GM10266 (cell line): ENCODE data around the gene NAP1L3.

Experiments
- DNase-seq: peaks from one replicate; pipeline ENCODE4 v3.0.0; 2012; ENCODE audit errors: extremely low spot score
- TF ChIP-seq, protein P1 (sequence below): IDR thresholded peaks from 2 replicates; pipeline ENCODE4 v1.5.1; 2012; ENCODE audit warnings: mild to moderate bottlenecking, low read depth; ENCODE audit not compliant: control insufficient read depth, insufficient read depth; ENCODE audit errors: missing control alignments

NAP1L3 gene

DNA sequence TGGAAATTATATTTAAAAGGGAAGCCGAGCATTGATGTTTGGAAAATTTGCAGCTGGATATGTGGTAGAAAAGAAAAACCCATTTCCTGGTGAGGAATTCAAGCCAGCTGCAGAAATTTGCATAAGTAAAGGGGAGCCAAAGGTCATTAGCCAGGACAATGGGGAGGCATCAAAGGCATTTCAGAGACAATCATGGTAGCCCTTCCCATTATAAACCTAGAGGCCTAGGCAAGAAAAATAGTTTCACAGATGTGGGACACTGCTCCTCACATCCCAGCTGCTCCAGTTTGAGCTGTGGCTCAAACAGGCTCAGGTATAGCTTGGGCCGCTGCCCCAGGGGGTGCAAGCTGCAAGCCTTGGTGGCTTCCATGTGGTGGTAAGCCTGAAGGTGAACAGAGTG lies 35.8 kb downstream of the NAP1L3 start:
- TF ChIP-seq, protein P1, sequence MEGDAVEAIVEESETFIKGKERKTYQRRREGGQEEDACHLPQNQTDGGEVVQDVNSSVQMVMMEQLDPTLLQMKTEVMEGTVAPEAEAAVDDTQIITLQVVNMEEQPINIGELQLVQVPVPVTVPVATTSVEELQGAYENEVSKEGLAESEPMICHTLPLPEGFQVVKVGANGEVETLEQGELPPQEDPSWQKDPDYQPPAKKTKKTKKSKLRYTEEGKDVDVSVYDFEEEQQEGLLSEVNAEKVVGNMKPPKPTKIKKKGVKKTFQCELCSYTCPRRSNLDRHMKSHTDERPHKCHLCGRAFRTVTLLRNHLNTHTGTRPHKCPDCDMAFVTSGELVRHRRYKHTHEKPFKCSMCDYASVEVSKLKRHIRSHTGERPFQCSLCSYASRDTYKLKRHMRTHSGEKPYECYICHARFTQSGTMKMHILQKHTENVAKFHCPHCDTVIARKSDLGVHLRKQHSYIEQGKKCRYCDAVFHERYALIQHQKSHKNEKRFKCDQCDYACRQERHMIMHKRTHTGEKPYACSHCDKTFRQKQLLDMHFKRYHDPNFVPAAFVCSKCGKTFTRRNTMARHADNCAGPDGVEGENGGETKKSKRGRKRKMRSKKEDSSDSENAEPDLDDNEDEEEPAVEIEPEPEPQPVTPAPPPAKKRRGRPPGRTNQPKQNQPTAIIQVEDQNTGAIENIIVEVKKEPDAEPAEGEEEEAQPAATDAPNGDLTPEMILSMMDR, result no peak
- no peak for DNase-seq
